WERI-Rb-1 (cell line): ENCODE measurements around the gene TPTE.
A peak's percentile ranks its signal among the peaks of the same experiment; 100 is the strongest.
"Not testable (repeated sequence)": the region's sequence is repeated elsewhere in the genome, so short reads cannot be mapped to it uniquely, and the experiment has no call there.

ENCODE experiments used
- DNase-seq: peaks from one replicate; pipeline ENCODE4 v3.0.0-alpha.2; 2020
- H3K27ac ChIP-seq: fragments of 250-450 bp; sonication (Bioruptor Pico); 2 replicates; pipeline ENCODE4 v1.5.1; 2020; ENCODE audit warnings: mild to moderate bottlenecking, moderate library complexity
- H3K27me3 ChIP-seq: fragments of 250-450 bp; sonication (Bioruptor Pico); 2 replicates; pipeline ENCODE4 v1.5.1; 2021; ENCODE audit warnings: mild to moderate bottlenecking, low read depth, moderate library complexity; ENCODE audit not compliant: insufficient read depth, severe bottlenecking
- H3K36me3 ChIP-seq: fragments of 250-450 bp; sonication (Bioruptor Pico); 2 replicates; pipeline ENCODE4 v1.5.1; 2020; ENCODE audit warnings: mild to moderate bottlenecking, moderate library complexity
- H3K4me3 ChIP-seq: 2 replicates; pipeline ENCODE4 v1.5.1; 2011; ENCODE audit warnings: low read depth, mild to moderate bottlenecking, control low read depth, low read length
- H3K9me3 ChIP-seq: fragments of 250-450 bp; sonication (Bioruptor Pico); 2 replicates; pipeline ENCODE4 v1.5.1; 2021; ENCODE audit warnings: mild to moderate bottlenecking, moderate library complexity; ENCODE audit not compliant: severe bottlenecking
- CTCF ChIP-seq: IDR thresholded peaks from 2 replicates; pipeline ENCODE4 v1.5.1; 2011; ENCODE audit warnings: low read depth, mild to moderate bottlenecking, control low read depth, inconsistent platforms, low read length

The TPTE gene

GRCh38 chr21:10640446-10640845, 119.1 kb downstream of the TPTE start:
- no peak for TF ChIP-seq CTCF

GRCh38 chr21:10641107-10641506, 119.7 kb downstream of the TPTE start:
- Histone ChIP-seq H3K4me3 (no peak overlapping the region), H3K36me3 (no peaks in the 10 kb centered on the region), H3K9me3 (peaks cover 2% of the 10 kb centered on the region), H3K27me3 (no peaks in the 10 kb centered on the region), H3K27ac (no peak overlapping the region)
- no peak for DNase-seq
- no peak for TF ChIP-seq CTCF

More at GRCh38 chr21:10640446-10640845, 119.1 kb downstream of the TPTE start:
- Histone ChIP-seq H3K36me3 (no peaks in the 10 kb centered on the region), H3K9me3 (peaks cover 2% of the 10 kb centered on the region), H3K4me3 (no peak overlapping the region), H3K27me3 (no peaks in the 10 kb centered on the region), H3K27ac (no peak overlapping the region)
- no peak for DNase-seq

- H3K27me3 ChIP-seq, H3K36me3 ChIP-seq, H3K9me3 ChIP-seq, H3K4me3 ChIP-seq, H3K27ac ChIP-seq, DNase-seq: not testable (repeated sequence)
Observed at GRCh38 chr21:10645667-10646066, 124.3 kb downstream of the TPTE start.

GRCh38 chr21:10649350-10650149, 128.2 kb downstream of the TPTE start:
- not testable (repeated sequence) for H3K4me3 ChIP-seq, H3K27me3 ChIP-seq, H3K36me3 ChIP-seq, DNase-seq, H3K27ac ChIP-seq, H3K9me3 ChIP-seq

GRCh38 chr21:10650297-10650696, 128.9 kb downstream of the TPTE start:
- H3K27ac ChIP-seq, H3K36me3 ChIP-seq, DNase-seq, H3K4me3 ChIP-seq, H3K27me3 ChIP-seq, H3K9me3 ChIP-seq: not testable (repeated sequence)
- TF ChIP-seq CTCF: 0 out of 2 replicates have a peak, but pooled peaks have one; percentile 10
